ENCODE data around the gene DYRK4.
A peak's percentile ranks its signal among the peaks of the same experiment; 100 is the strongest.

The DYRK4 gene

GRCh38 chr12:4610481-4610880, 48.5 kb downstream of the DYRK4 start:
- DNase-seq (ENCODE audit: low read depth), result no peak
- TF ChIP-seq CTCF (IDR thresholded peaks at IDR 0.05; ENCODE audit: low read depth, low read length, missing control alignments), result no peak
- no peak overlapping the region for H3K4me3 ChIP-seq (ENCODE audit: low read depth, low read length)

GRCh38 chr12:4615667-4616066, 53.7 kb downstream of the DYRK4 start:
- DNase-seq (ENCODE audit: low read depth), result no peak
- no peak for TF ChIP-seq CTCF (IDR thresholded peaks at IDR 0.05; ENCODE audit: low read depth, low read length, missing control alignments)
- no peak overlapping the region for H3K4me3 ChIP-seq (ENCODE audit: low read depth, low read length)

GRCh38 chr12:4621511-4621910, 59.5 kb downstream of the DYRK4 start:
- no peak overlapping the region for H3K4me3 ChIP-seq (ENCODE audit: low read depth, low read length)
- no peak for TF ChIP-seq CTCF (IDR thresholded peaks at IDR 0.05; ENCODE audit: low read depth, low read length, missing control alignments)
- DNase-seq (ENCODE audit: low read depth), result no peak

GRCh38 chr12:4626543-4626942, 64.5 kb downstream of the DYRK4 start:
- no peak for DNase-seq (ENCODE audit: low read depth)
- TF ChIP-seq CTCF (IDR thresholded peaks at IDR 0.05; ENCODE audit: low read depth, low read length, missing control alignments), result no peak
- no peak overlapping the region for H3K4me3 ChIP-seq (ENCODE audit: low read depth, low read length)

- TF ChIP-seq CTCF (IDR thresholded peaks at IDR 0.05; ENCODE audit: low read depth, low read length, missing control alignments), result no peak
- no peak overlapping the region for H3K4me3 ChIP-seq (ENCODE audit: low read depth, low read length)
- DNase-seq (ENCODE audit: low read depth), result no peak
Observed at GRCh38 chr12:4628406-4628805, 66.4 kb downstream of the DYRK4 start.

- no peak overlapping the region for H3K4me3 ChIP-seq (ENCODE audit: low read depth, low read length)
- TF ChIP-seq CTCF (IDR thresholded peaks at IDR 0.05; ENCODE audit: low read depth, low read length, missing control alignments), result no peak
- no peak for DNase-seq (ENCODE audit: low read depth)
Observed at GRCh38 chr12:4630262-4630661, 68.3 kb downstream of the DYRK4 start.

- no peak for TF ChIP-seq CTCF (IDR thresholded peaks at IDR 0.05; ENCODE audit: low read depth, low read length, missing control alignments)
- peak; percentile 51 for DNase-seq (ENCODE audit: low read depth)
- H3K4me3 ChIP-seq (ENCODE audit: low read depth, low read length), result no peak overlapping the region
Observed at GRCh38 chr12:4643747-4644146, 81.7 kb downstream of the DYRK4 start.
